Type B pancreatic cell (in vitro differentiated cells): ENCODE data around the gene DNAJB9. TPM values are rescaled to one million over a fixed set of nuclear protein-coding genes. Genes with fewer than 3 reads are reported as not detected.

Experiments used
- DNase-seq: peaks from one replicate; pipeline ENCODE4 v3.0.0; 2021; ENCODE audit warnings: mixed read lengths; ENCODE audit not compliant: unreplicated experiment; ENCODE audit errors: extremely low spot score
- H3K27ac Mint-ChIP-seq: 2 replicates; pipeline ENCODE4 v1.8.0; 2021; ENCODE audit warnings: mild to moderate bottlenecking, mixed read lengths
- H3K27me3 Mint-ChIP-seq: 2 replicates; pipeline ENCODE4 v1.8.0; 2021; ENCODE audit warnings: mixed read lengths
- H3K36me3 Mint-ChIP-seq: 2 replicates; pipeline ENCODE4 v1.8.0; 2021; ENCODE audit warnings: mixed read lengths
- H3K4me1 Mint-ChIP-seq: one replicate; pipeline ENCODE4 v1.8.0; 2021; ENCODE audit warnings: mixed read lengths; ENCODE audit not compliant: unreplicated experiment
- H3K4me3 Mint-ChIP-seq: 2 replicates; pipeline ENCODE4 v1.8.0; 2021; ENCODE audit warnings: mild to moderate bottlenecking, mixed read lengths
- H3K9me3 Mint-ChIP-seq: 2 replicates; pipeline ENCODE4 v1.8.0; 2021; ENCODE audit warnings: mixed read lengths
- CTCF ChIP-seq: fragments of 200-600 bp; sonication (generic); conservative IDR thresholded peaks from 2 replicates; pipeline ENCODE4 v1.5.0; 2021; ENCODE audit warnings: antibody characterized with exemption, mild to moderate bottlenecking
- total RNA-seq: library from RNA; stranded (reverse); gene quantifications from 2 replicates; pipeline ENCODE4 v1.2.1, GENCODE V29; 2021; ENCODE audit warnings: low replicate concordance

DNAJB9 gene
- total RNA-seq, 1 donor from 2014 or later = 21.5 TPM

GRCh38 chr7:108584211-108584610, 14.5 kb downstream of the DNAJB9 start:
- Mint-ChIP-seq H3K4me1 (peaks cover 4% of the 10 kb centered on the region), H3K36me3 (no peaks in the 10 kb centered on the region), H3K9me3 (no peaks in the 10 kb centered on the region), H3K4me3 (no peak overlapping the region), H3K27ac (no peak overlapping the region), H3K27me3 (no peaks in the 10 kb centered on the region)
- no peak for DNase-seq
- TF ChIP-seq CTCF = no peak

- TF ChIP-seq CTCF = no peak
- DNase-seq = no peak
- peaks cover 8% of the 10 kb centered on the region for H3K4me1 Mint-ChIP-seq
- H3K4me3 Mint-ChIP-seq = no peak overlapping the region
- H3K27ac Mint-ChIP-seq = no peak overlapping the region
- no peaks in the 10 kb centered on the region for H3K27me3 Mint-ChIP-seq
- H3K36me3 Mint-ChIP-seq = no peaks in the 10 kb centered on the region
- H3K9me3 Mint-ChIP-seq = no peaks in the 10 kb centered on the region
These were observed 16.2 kb downstream of the DNAJB9 start for GRCh38 chr7:108585843-108586242.

- TF ChIP-seq CTCF = no peak
- no peaks in the 10 kb centered on the region for H3K27me3 Mint-ChIP-seq
- no peak overlapping the region for H3K27ac Mint-ChIP-seq
- H3K36me3 Mint-ChIP-seq = no peaks in the 10 kb centered on the region
- DNase-seq = no peak
- H3K9me3 Mint-ChIP-seq = no peaks in the 10 kb centered on the region
- no peak overlapping the region for H3K4me3 Mint-ChIP-seq
- peaks cover 8% of the 10 kb centered on the region for H3K4me1 Mint-ChIP-seq
These were observed 16.6 kb downstream of the DNAJB9 start for GRCh38 chr7:108586274-108586710.

GRCh38 chr7:108589199-108589598, 19.5 kb downstream of the DNAJB9 start:
- DNase-seq = no peak
- no peak for TF ChIP-seq CTCF

GRCh38 chr7:108589874-108590273, 20.2 kb downstream of the DNAJB9 start:
- DNase-seq = no peak
- no peak for TF ChIP-seq CTCF
- Mint-ChIP-seq H3K36me3 (no peaks in the 10 kb centered on the region), H3K4me3 (no peak overlapping the region), H3K9me3 (no peaks in the 10 kb centered on the region), H3K27ac (no peak overlapping the region), H3K4me1 (peaks cover 4% of the 10 kb centered on the region), H3K27me3 (no peaks in the 10 kb centered on the region)

More at GRCh38 chr7:108589199-108589598, 19.5 kb downstream of the DNAJB9 start:
- Mint-ChIP-seq H3K27ac (no peak overlapping the region), H3K27me3 (no peaks in the 10 kb centered on the region), H3K36me3 (no peaks in the 10 kb centered on the region), H3K4me3 (no peak overlapping the region), H3K9me3 (no peaks in the 10 kb centered on the region), H3K4me1 (peaks cover 4% of the 10 kb centered on the region)

- no peak for TF ChIP-seq CTCF
- H3K9me3 Mint-ChIP-seq = no peaks in the 10 kb centered on the region
- DNase-seq = no peak
- no peak overlapping the region for H3K4me3 Mint-ChIP-seq
- H3K27ac Mint-ChIP-seq = no peak overlapping the region
- no peaks in the 10 kb centered on the region for H3K27me3 Mint-ChIP-seq
- H3K36me3 Mint-ChIP-seq = no peaks in the 10 kb centered on the region
- H3K4me1 Mint-ChIP-seq = peaks cover 4% of the 10 kb centered on the region
These were observed 20.9 kb downstream of the DNAJB9 start for GRCh38 chr7:108590606-108591005.
